H1 (cell line): ENCODE measurements around the gene ASPG. TPM values are rescaled to one million over a fixed set of nuclear protein-coding genes. Genes with fewer than 3 reads are reported as not detected.

Experiments
- CTCF ChIA-PET: fragments of 300-600 bp; sonication (Branson Sonifier 250); formaldehyde crosslinking; loops from one replicate; lab custom pipeline; 2021; ENCODE audit not compliant: partially characterized antibody; lab: Charles Lee
- POLR2A ChIA-PET: fragments of 300-600 bp; sonication (Branson Sonifier 250); formaldehyde crosslinking; loops from one replicate; lab custom pipeline; 2021; ENCODE audit warnings: inconsistent platforms; ENCODE audit not compliant: partially characterized antibody; lab: Charles Lee
- DNase-seq, 2 experiments: peaks; one replicate each; pipeline versions ENCODE4 v3.0.0 to v3.0.0-alpha.2; 2010 to 2022; ENCODE audit warnings: low spot score in 2 of 2, low read depth in 1 of 2, mixed read lengths in 1 of 2
- FAIRE-seq: peaks from 2 replicates; lab custom pipeline; 2011; peaks lifted over from hg19 to GRCh38; lab: Jason Lieb, UNC
- H2AFZ ChIP-seq: 2 replicates; pipeline ENCODE4 v1.8.1; 2012; ENCODE audit warnings: low read length, inconsistent platforms
- H2AK5ac ChIP-seq: 2 replicates; pipeline ENCODE4 v1.6.1; 2013; ENCODE audit warnings: low read depth, low read length
- H2BK120ac ChIP-seq: replicated peaks from 2 replicates; pipeline ENCODE3; 2013; ENCODE audit warnings: low read depth, low read length, inconsistent platforms
- H2BK12ac ChIP-seq: 2 replicates; pipeline ENCODE4 v1.6.1; 2013; ENCODE audit warnings: low read depth, low read length
- H2BK15ac ChIP-seq: 2 replicates; pipeline ENCODE4 v1.6.1; 2013; ENCODE audit warnings: low read length
- H2BK20ac ChIP-seq: 2 replicates; pipeline ENCODE4 v1.6.1; 2013; ENCODE audit warnings: low read length
- H2BK5ac ChIP-seq: 2 replicates; pipeline ENCODE4 v1.6.1; 2013; ENCODE audit warnings: low read depth, low read length
- H3K14ac ChIP-seq: 2 replicates; pipeline ENCODE4 v1.6.1; 2013; ENCODE audit warnings: inconsistent platforms; ENCODE audit not compliant: insufficient read length
- H3K18ac ChIP-seq: 2 replicates; pipeline ENCODE4 v1.6.1; 2013; ENCODE audit warnings: low read length; ENCODE audit errors: extremely low read depth
- H3K23ac ChIP-seq: 2 replicates; pipeline ENCODE4 v1.6.1; 2013; ENCODE audit warnings: inconsistent platforms; ENCODE audit not compliant: insufficient read length
- H3K23me2 ChIP-seq: 2 replicates; pipeline ENCODE4 v1.6.1; 2013; ENCODE audit warnings: low read depth, low read length
- H3K27ac ChIP-seq: 2 replicates; pipeline ENCODE4 v1.6.1; 2011; ENCODE audit warnings: low read depth, low read length, inconsistent platforms
- H3K27me3 ChIP-seq, 4 experiments: replicated peaks in 1 of 4; 1 replicate in 1 of 4; 2 replicates in 3 of 4; pipeline versions ENCODE4 v1.6.1 to v1.8.1; 2011 to 2013; ENCODE audit warnings: low read length in 3 of 4, mild to moderate bottlenecking in 3 of 4, inconsistent platforms in 2 of 4, mixed read lengths in 2 of 4, moderate library complexity in 1 of 4; ENCODE audit not compliant: control insufficient read depth in 3 of 4, insufficient read depth in 3 of 4; ENCODE audit errors: extremely low read depth in 1 of 4
- H3K36me3 ChIP-seq, 4 experiments: 2 replicates each; pipeline versions ENCODE4 v1.6.1 to v1.8.1; 2011 to 2013; ENCODE audit warnings: mild to moderate bottlenecking in 4 of 4, low read length in 3 of 4, moderate library complexity in 2 of 4, control low read depth in 1 of 4, inconsistent platforms in 1 of 4; ENCODE audit not compliant: insufficient read depth in 4 of 4, control insufficient read depth in 2 of 4
- H3K4ac ChIP-seq: replicated peaks from 2 replicates; pipeline ENCODE3; 2013; ENCODE audit warnings: low read length, low read depth, mixed read lengths, inconsistent platforms; ENCODE audit not compliant: insufficient read length
- H3K4me1 ChIP-seq, 4 experiments: replicated peaks in 1 of 4; 1 replicate in 1 of 4; 2 replicates in 3 of 4; pipeline versions ENCODE4 v1.6.1 to v1.8.1; 2011 to 2013; ENCODE audit warnings: low read length in 3 of 4, inconsistent platforms in 2 of 4, mixed read lengths in 1 of 4; ENCODE audit not compliant: insufficient read depth in 4 of 4, control insufficient read depth in 3 of 4
- H3K4me2 ChIP-seq, 2 experiments: 2 replicates each; pipeline versions ENCODE4 v1.6.1 to v1.8.1; 2011 to 2013; ENCODE audit warnings: low read depth in 2 of 2, low read length in 2 of 2, control low read depth in 1 of 2, inconsistent platforms in 1 of 2, mild to moderate bottlenecking in 1 of 2; ENCODE audit not compliant: insufficient read depth in 1 of 2
- H3K4me3 ChIP-seq, 4 experiments: fragments of 200-600, 300-600 bp in 1 of 4; sonication (generic), shearing (Covaris generic), sonication (Bioruptor Twin) in 1 of 4; 2 replicates each; pipeline versions ENCODE4 v1.5.1 to v1.8.1; 2011 to 2016; ENCODE audit warnings: low read length in 4 of 4, low read depth in 3 of 4, control low read depth in 2 of 4, inconsistent platforms in 2 of 4, mild to moderate bottlenecking in 2 of 4, mixed read lengths in 1 of 4, moderate library complexity in 1 of 4; ENCODE audit not compliant: insufficient read depth in 2 of 4; ENCODE audit errors: extremely low read depth in 1 of 4
- H3K56ac ChIP-seq: replicated peaks from 2 replicates; pipeline ENCODE3; 2013; ENCODE audit warnings: low read depth, mild to moderate bottlenecking, mixed read lengths, low read length, inconsistent platforms; ENCODE audit not compliant: insufficient read length
- H3K79me1 ChIP-seq: 2 replicates; pipeline ENCODE4 v1.6.1; 2013; ENCODE audit warnings: low read depth, low read length, control low read depth
- H3K79me2 ChIP-seq, 2 experiments: 2 replicates each; pipeline versions ENCODE4 v1.6.1 to v1.8.1; 2012 to 2013; ENCODE audit warnings: low read length in 2 of 2, mild to moderate bottlenecking in 2 of 2, inconsistent platforms in 1 of 2; ENCODE audit not compliant: insufficient read depth in 2 of 2, control insufficient read depth in 1 of 2
- H3K9ac ChIP-seq, 4 experiments: replicated peaks in 1 of 4; 1 replicate in 1 of 4; 2 replicates in 3 of 4; pipeline versions ENCODE4 v1.6.1 to v1.8.1; 2011 to 2013; ENCODE audit warnings: low read depth in 3 of 4, low read length in 3 of 4, control low read depth in 2 of 4, mild to moderate bottlenecking in 2 of 4, moderate library complexity in 2 of 4, inconsistent platforms in 1 of 4; ENCODE audit errors: extremely low read depth in 1 of 4
- H3K9me3 ChIP-seq, 2 experiments: 2 replicates each; pipeline versions ENCODE4 v1.6.1 to v1.8.1; 2012 to 2013; ENCODE audit warnings: mild to moderate bottlenecking in 2 of 2, moderate library complexity in 2 of 2, control low read depth in 1 of 2, inconsistent platforms in 1 of 2, low read depth in 1 of 2, low read length in 1 of 2, mixed read lengths in 1 of 2; ENCODE audit not compliant: insufficient read depth in 2 of 2
- H4K20me1 ChIP-seq, 2 experiments: replicated peaks in 1 of 2; 2 replicates each; pipeline versions ENCODE3 to v1.8.1; 2011 to 2013; ENCODE audit warnings: inconsistent platforms in 2 of 2, low read length in 2 of 2, mild to moderate bottlenecking in 1 of 2; ENCODE audit not compliant: insufficient read depth in 2 of 2, control insufficient read depth in 1 of 2
- H4K5ac ChIP-seq: 2 replicates; pipeline ENCODE4 v1.6.1; 2013; ENCODE audit warnings: low read length, low read depth, mixed read lengths, inconsistent platforms; ENCODE audit not compliant: insufficient read length
- H4K8ac ChIP-seq: 2 replicates; pipeline ENCODE4 v1.8.0; 2013; ENCODE audit warnings: mild to moderate bottlenecking, moderate library complexity, low read length, inconsistent platforms; ENCODE audit not compliant: insufficient read depth; ENCODE audit errors: extremely low read depth
- H4K91ac ChIP-seq: replicated peaks from 2 replicates; pipeline ENCODE3; 2013; ENCODE audit warnings: low read length, mixed read lengths, inconsistent platforms; ENCODE audit not compliant: insufficient read length
- BACH1 ChIP-seq: IDR thresholded peaks from 2 replicates; pipeline ENCODE4 v1.6.1; 2012; ENCODE audit warnings: low read length, improper control_type of control experiment
- CBX5 ChIP-seq: fragments of 300-800, 300-1000 bp; sonication (generic); IDR thresholded peaks from 2 replicates; pipeline ENCODE4 v1.7.1; 2016; ENCODE audit warnings: antibody characterized with exemption, low read length, low read depth
- CEBPB ChIP-seq: IDR thresholded peaks from 2 replicates; pipeline ENCODE4 v1.6.1; 2012; ENCODE audit warnings: low read depth, low read length
- HDAC2 ChIP-seq, 2 experiments: fragments of 300-600 bp in 1 of 2; sonication (generic) in 1 of 2; IDR thresholded peaks; 2 replicates each; pipeline ENCODE4 v1.6.1; 2011 to 2012; ENCODE audit warnings: low read depth in 2 of 2, low read length in 2 of 2, mild to moderate bottlenecking in 2 of 2, moderate library complexity in 2 of 2, borderline replicate concordance in 1 of 2, inconsistent platforms in 1 of 2
- NANOG ChIP-seq: IDR thresholded peaks from 2 replicates; pipeline ENCODE4 v1.6.1; 2011; ENCODE audit warnings: low read length, low read depth, mild to moderate bottlenecking, inconsistent platforms; ENCODE audit not compliant: insufficient read depth, poor library complexity, severe bottlenecking
- PHF8 ChIP-seq: fragments of 200-600 bp; sonication (generic); conservative IDR thresholded peaks from 2 replicates; pipeline ENCODE4 v1.7.1; 2012; ENCODE audit warnings: low read depth, mild to moderate bottlenecking, inconsistent platforms, low read length, moderate library complexity
- POLR2A ChIP-seq, 2 experiments: IDR thresholded peaks; 1 replicate in 1 of 2; 2 replicates in 1 of 2; pipeline ENCODE4 v1.6.1; 2011; ENCODE audit warnings: low read depth in 2 of 2, low read length in 2 of 2, mild to moderate bottlenecking in 2 of 2; ENCODE audit errors: control extremely low read depth in 1 of 2
- RNF2 ChIP-seq: fragments of 200-900, 300-1000 bp; sonication (generic); IDR thresholded peaks from 2 replicates; pipeline ENCODE4 v1.7.1; 2016; ENCODE audit warnings: borderline replicate concordance, low read depth, mild to moderate bottlenecking, antibody characterized with exemption, low read length; ENCODE audit not compliant: poor library complexity, severe bottlenecking; ENCODE audit errors: missing control alignments
- SIN3A ChIP-seq, 2 experiments: IDR thresholded peaks in 1 of 2; conservative IDR thresholded peaks in 1 of 2; 2 replicates each; pipeline ENCODE4 v1.6.1; 2011 to 2012; ENCODE audit warnings: low read length in 2 of 2, improper control_type of control experiment in 1 of 2, low read depth in 1 of 2, mild to moderate bottlenecking in 1 of 2
- SP1 ChIP-seq: IDR thresholded peaks from 2 replicates; pipeline ENCODE4 v1.6.1; 2011; ENCODE audit warnings: low read depth, low read length
- WGBS, 2 experiments: shearing (Covaris generic) in 1 of 2; methylation state at CpG; one replicate each; pipeline versions ENCODE4 v1.1.6 to v1.1.7; 2013 to 2015; ENCODE audit warnings: low lambda C conversion rate in 2 of 2, mixed read lengths in 2 of 2, inconsistent platforms in 1 of 2, low coverage in 1 of 2, missing lambda C conversion rate in 1 of 2; ENCODE audit not compliant: insufficient replicate concordance in 2 of 2, insufficient coverage in 1 of 2, insufficient read length in 1 of 2; ENCODE audit errors: extremely low coverage in 1 of 2, missing lambda C conversion rate in 1 of 2; 5-methylcytosine and 5-hydroxymethylcytosine counted together
- polyA plus RNA-seq, 7 experiments: library from polyadenylated mRNA; depleted of rRNA in 3 of 7; stranded (reverse) in 5 of 7; unstranded in 2 of 7; fragments of >200 nt in 5 of 7; fragments of 200-250 nt in 2 of 7; gene quantifications; 1 replicate in 5 of 7; 2 replicates in 1 of 7; 4 replicates in 1 of 7; pipeline versions ENCODE4 v1.2.1 to v1.2.3, GENCODE V29; 2011 to 2013; ENCODE audit warnings: missing spikeins in 2 of 7, mixed read lengths in 2 of 7
- total RNA-seq: library from RNA; stranded (reverse); fragmentation: NEBNext Ultra II Directional; extraction: Animal tissue kit (Norgen Biotek cat#: 25700); gene quantifications from 2 replicates; pipeline ENCODE4 v1.2.1, GENCODE V29; 2021
- TF ChIP-seq, protein P1 (sequence below): IDR thresholded peaks from 2 replicates; pipeline ENCODE4 v1.6.1; 2012; ENCODE audit warnings: inconsistent platforms

The ASPG gene
- total and polyA plus RNA-seq, 2 of the 8 experiments (the other 6 are each of a cell fraction or from before 2014, with no cell fraction given) = 0.34 to 0.59 TPM

GRCh38 chr14:104131968-104132732, 46.6 kb downstream of the ASPG start:
- H3K4ac ChIP-seq = no peak overlapping the region
- no peak overlapping the region for H3K4me3 ChIP-seq
- no peaks in the 10 kb centered on the region for H3K36me3 ChIP-seq
- FAIRE-seq = no peak
- H2BK5ac ChIP-seq = no peak overlapping the region
- no peak overlapping the region for H2AFZ ChIP-seq
- H3K4me1 ChIP-seq = peaks cover 0 to 20% (median 16%) of the 10 kb centered on the region in 4 experiments; a peak in 6 of 7 replicates
- WGBS, 2 experiments = 71% methylated on average over 22 of the region's 23 CpGs; no CpG with 5 or more reads in 1 of the 2 experiments
- DNase-seq = peak in 1 of 2 experiments; percentile 38
- no peak overlapping the region for H4K8ac ChIP-seq
- H3K23ac ChIP-seq = no peak overlapping the region
- no peak overlapping the region for H3K4me2 ChIP-seq
- peaks cover 16% of the 10 kb centered on the region; the same call in 1 of the 2 replicates for H3K23me2 ChIP-seq
- peaks cover 19 to 26% (median 21%) of the 10 kb centered on the region in 4 experiments for H3K27me3 ChIP-seq
- H3K79me1 ChIP-seq = no peaks in the 10 kb centered on the region
- no peak overlapping the region for H3K27ac ChIP-seq
- H3K9ac ChIP-seq = no peak overlapping the region
- H2AK5ac ChIP-seq = no peak overlapping the region
- no peak overlapping the region for H2BK15ac ChIP-seq
- peaks cover 2 to 8% of the 10 kb centered on the region in 2 experiments for H4K20me1 ChIP-seq
- H3K18ac ChIP-seq = no peak overlapping the region
- ChIA-PET POLR2A (interaction anchor here (0.6 kb wide), 1 partner anchor 429 kb away, joined by 3 read pairs; no protein-coding TSS in a partner anchor), CTCF (interaction anchor here (0.7 to 7.4 kb wide), 17 partner anchors 12 to 432 kb away, joined by 3 to 76 read pairs (median 4); no protein-coding TSS in a partner anchor)
- H4K5ac ChIP-seq = no peak overlapping the region
- peaks cover 2 to 9% of the 10 kb centered on the region in 2 experiments; a peak in 2 of 4 replicates for H3K9me3 ChIP-seq
- no peaks in the 10 kb centered on the region for H3K79me2 ChIP-seq
- no peak overlapping the region for H2BK12ac ChIP-seq
- no peak overlapping the region for H3K56ac ChIP-seq
- H2BK20ac ChIP-seq = no peak overlapping the region
- H3K14ac ChIP-seq = no peak overlapping the region
- no peak overlapping the region for H2BK120ac ChIP-seq
- no peak overlapping the region for H4K91ac ChIP-seq
- TF ChIP-seq PHF8 (no peak), POLR2A (IDR thresholded peaks at IDR 0.05; ENCODE audit: control extremely low read depth in 1 of 2, low read depth in 2 of 2, low read length in 2 of 2) (no peak), RNF2 (no peak), SP1 (no peak), CBX5 (no peak), BACH1 (no peak), HDAC2 (IDR thresholded peaks at IDR 0.05; ENCODE audit: borderline replicate concordance in 1 of 2, low read depth in 2 of 2, low read length in 2 of 2) (no peak), NANOG (no peak), CEBPB (no peak), SIN3A (conservative IDR thresholded peaks at IDR 0.05 in 1 of 2, IDR thresholded peaks at IDR 0.05 in 1 of 2; ENCODE audit: low read depth in 1 of 2, low read length in 2 of 2) (no peak)
- TF ChIP-seq, protein P1, sequence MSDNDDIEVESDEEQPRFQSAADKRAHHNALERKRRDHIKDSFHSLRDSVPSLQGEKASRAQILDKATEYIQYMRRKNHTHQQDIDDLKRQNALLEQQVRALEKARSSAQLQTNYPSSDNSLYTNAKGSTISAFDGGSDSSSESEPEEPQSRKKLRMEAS = no peak
